ENCODE results near the gene GIN1. TPM values are rescaled to one million over a fixed set of nuclear protein-coding genes. Genes with fewer than 3 reads are reported as not detected.

The GIN1 gene
- total and polyA plus RNA-seq, 9 of the 15 experiments (the other 6 are each of a cell fraction or from before 2014, with no cell fraction given), result 2.4 to 9.8 (median 7.8) TPM

DNA sequence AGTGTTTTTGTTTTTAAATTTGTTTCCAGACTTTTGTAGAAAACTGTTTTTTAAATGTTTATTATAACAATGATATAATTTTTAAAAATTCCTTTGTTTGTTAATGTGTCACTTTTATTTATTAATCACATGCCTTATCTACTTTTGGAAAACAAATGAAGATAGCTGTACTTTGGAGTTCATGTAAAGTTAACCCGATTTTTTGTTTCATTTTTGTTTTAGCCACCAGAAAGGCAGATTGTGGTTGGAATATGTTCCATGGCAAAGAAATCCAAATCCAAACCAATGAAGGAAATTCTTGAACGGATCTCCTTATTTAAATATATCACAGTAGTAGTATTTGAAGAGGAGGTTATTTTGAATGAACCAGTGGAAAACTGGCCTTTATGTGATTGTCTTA, 13.3 kb upstream of the GIN1 start (continued):
- TF ChIP-seq RBM14 (IDR thresholded peaks at IDR 0.05; ENCODE audit: borderline replicate concordance, insufficient read depth, low read depth, low read length), result no peak
- TF ChIP-seq ZNF3 (CRISPR knock-in tag; IDR thresholded peaks at IDR 0.05), result no peak
- TF ChIP-seq ZNF644 (tag; IDR thresholded peaks at IDR 0.05; ENCODE audit: low read depth), result no peak
- no peak for TF ChIP-seq JUNB (CRISPR knock-in tag; conservative IDR thresholded peaks at IDR 0.05)
- TF ChIP-seq ZKSCAN8 (CRISPR knock-in tag; IDR thresholded peaks at IDR 0.05), result no peak
- TF ChIP-seq, protein P1, sequence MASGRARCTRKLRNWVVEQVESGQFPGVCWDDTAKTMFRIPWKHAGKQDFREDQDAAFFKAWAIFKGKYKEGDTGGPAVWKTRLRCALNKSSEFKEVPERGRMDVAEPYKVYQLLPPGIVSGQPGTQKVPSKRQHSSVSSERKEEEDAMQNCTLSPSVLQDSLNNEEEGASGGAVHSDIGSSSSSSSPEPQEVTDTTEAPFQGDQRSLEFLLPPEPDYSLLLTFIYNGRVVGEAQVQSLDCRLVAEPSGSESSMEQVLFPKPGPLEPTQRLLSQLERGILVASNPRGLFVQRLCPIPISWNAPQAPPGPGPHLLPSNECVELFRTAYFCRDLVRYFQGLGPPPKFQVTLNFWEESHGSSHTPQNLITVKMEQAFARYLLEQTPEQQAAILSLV (tag; IDR thresholded peaks at IDR 0.05), result no peak
- TF ChIP-seq HDAC3 (IDR thresholded peaks at IDR 0.05; ENCODE audit: borderline replicate concordance, partially characterized antibody), result no peak
- no peak for TF ChIP-seq KLF16 (IDR thresholded peaks at IDR 0.05)

DNA sequence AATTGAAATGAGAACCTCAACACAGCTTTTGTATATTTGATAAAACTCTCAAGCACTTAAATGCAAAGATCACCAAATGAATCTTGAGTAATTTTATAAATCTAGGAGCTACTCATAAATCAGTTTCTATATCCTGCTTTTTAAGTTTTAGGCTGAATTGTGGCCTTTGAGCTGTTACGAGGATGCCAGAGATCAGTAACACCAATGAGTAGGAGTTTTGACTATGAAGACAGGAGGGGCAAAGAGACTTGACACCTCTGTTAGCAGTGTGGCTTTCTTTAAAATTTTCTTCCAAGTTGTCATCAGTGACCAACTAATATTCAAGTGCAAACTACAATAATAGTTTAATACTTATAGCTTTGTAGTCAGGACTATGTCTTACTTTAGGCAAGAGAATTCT, 12.7 kb upstream of the GIN1 start:
- ATAC-seq (peak; percentile 40; the same call in 2 of the 3 replicates), FAIRE-seq (no peak), DNase-seq (ENCODE audit: extremely low read depth in 1 of 4, low spot score in 3 of 4) (no peak)
- H3K9me3 ChIP-seq (replicated peaks; ENCODE audit: control insufficient read depth, insufficient read depth, low read depth, low read length), result no peaks in the 10 kb centered on the region
- no peak overlapping the region for H3K4me2 ChIP-seq (ENCODE audit: insufficient read depth, low read length)
- no peaks in the 10 kb centered on the region for H3K9me1 ChIP-seq (ENCODE audit: control insufficient read depth, insufficient read depth, low read length)
- H3K9ac ChIP-seq (ENCODE audit: insufficient read depth in 1 of 2, low read depth in 2 of 2, low read length in 2 of 2), result no peak overlapping the region
- BruUV-seq (replicated peaks), result no TSS peak
- CTCF ChIA-PET (ENCODE audit: low intra/inter-chr PET ratio), result no interaction called here
- no peak overlapping the region for H3K27ac ChIP-seq (ENCODE audit: extremely low read depth, low read depth, low read length)
- in situ Hi-C loops (cut with MboI), result no loop called here
- POLR2A ChIA-PET, result interaction anchor here (1.5 kb wide), 1 partner anchor 12 kb away, joined by 7 read pairs; the partner anchor contains the start of genes GIN1 and PPIP5K2
- intact Hi-C loops (cut with micrococcal nuclease), result no loop called here
- H3K36me3 ChIP-seq (ENCODE audit: control insufficient read depth, insufficient read depth, low read length), result peaks cover 61% of the 10 kb centered on the region
- H4K20me1 ChIP-seq (replicated peaks; ENCODE audit: control insufficient read depth, insufficient read depth, low read length), result no peaks in the 10 kb centered on the region
- 91% methylated on average over 1 of the region's 1 CpG for WGBS (ENCODE audit: insufficient coverage, low coverage, missing lambda C conversion rate)
- peaks cover 33% of the 10 kb centered on the region for H3K79me2 ChIP-seq (ENCODE audit: control insufficient read depth, insufficient read depth, low read length)
- H3K27me3 ChIP-seq (ENCODE audit: control insufficient read depth in 2 of 2, insufficient read depth in 2 of 2, low read length in 2 of 2), result no peaks in the 10 kb centered on the region
- no peak overlapping the region for H3K4me3 ChIP-seq
- H2AFZ ChIP-seq (ENCODE audit: low read depth, low read length), result no peak overlapping the region
- H3K4me1 ChIP-seq (replicated peaks in 1 of 2; ENCODE audit: control insufficient read depth in 2 of 2, insufficient read depth in 2 of 2, low read length in 2 of 2), result no peaks in the 10 kb centered on the region
- TF ChIP-seq, protein P2, sequence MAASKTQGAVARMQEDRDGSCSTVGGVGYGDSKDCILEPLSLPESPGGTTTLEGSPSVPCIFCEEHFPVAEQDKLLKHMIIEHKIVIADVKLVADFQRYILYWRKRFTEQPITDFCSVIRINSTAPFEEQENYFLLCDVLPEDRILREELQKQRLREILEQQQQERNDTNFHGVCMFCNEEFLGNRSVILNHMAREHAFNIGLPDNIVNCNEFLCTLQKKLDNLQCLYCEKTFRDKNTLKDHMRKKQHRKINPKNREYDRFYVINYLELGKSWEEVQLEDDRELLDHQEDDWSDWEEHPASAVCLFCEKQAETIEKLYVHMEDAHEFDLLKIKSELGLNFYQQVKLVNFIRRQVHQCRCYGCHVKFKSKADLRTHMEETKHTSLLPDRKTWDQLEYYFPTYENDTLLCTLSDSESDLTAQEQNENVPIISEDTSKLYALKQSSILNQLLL (CRISPR knock-in tag; IDR thresholded peaks at IDR 0.05; ENCODE audit: borderline replicate concordance), result no peak
- TF ChIP-seq ELF4 (CRISPR knock-in tag; IDR thresholded peaks at IDR 0.05) (no peak), EHMT2 (IDR thresholded peaks at IDR 0.05) (no peak), SMARCA5 (IDR thresholded peaks at IDR 0.05) (no peak), HDAC2 (IDR thresholded peaks at IDR 0.05) (no peak), ZNF431 (CRISPR knock-in tag; IDR thresholded peaks at IDR 0.05) (no peak), ZNF444 (CRISPR knock-in tag; IDR thresholded peaks at IDR 0.05) (no peak)
- TF ChIP-seq, protein P3, sequence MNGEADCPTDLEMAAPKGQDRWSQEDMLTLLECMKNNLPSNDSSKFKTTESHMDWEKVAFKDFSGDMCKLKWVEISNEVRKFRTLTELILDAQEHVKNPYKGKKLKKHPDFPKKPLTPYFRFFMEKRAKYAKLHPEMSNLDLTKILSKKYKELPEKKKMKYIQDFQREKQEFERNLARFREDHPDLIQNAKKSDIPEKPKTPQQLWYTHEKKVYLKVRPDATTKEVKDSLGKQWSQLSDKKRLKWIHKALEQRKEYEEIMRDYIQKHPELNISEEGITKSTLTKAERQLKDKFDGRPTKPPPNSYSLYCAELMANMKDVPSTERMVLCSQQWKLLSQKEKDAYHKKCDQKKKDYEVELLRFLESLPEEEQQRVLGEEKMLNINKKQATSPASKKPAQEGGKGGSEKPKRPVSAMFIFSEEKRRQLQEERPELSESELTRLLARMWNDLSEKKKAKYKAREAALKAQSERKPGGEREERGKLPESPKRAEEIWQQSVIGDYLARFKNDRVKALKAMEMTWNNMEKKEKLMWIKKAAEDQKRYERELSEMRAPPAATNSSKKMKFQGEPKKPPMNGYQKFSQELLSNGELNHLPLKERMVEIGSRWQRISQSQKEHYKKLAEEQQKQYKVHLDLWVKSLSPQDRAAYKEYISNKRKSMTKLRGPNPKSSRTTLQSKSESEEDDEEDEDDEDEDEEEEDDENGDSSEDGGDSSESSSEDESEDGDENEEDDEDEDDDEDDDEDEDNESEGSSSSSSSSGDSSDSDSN (IDR thresholded peaks at IDR 0.05; ENCODE audit: borderline replicate concordance in 1 of 2, low read depth in 2 of 2, low read length in 2 of 2), result no peak
- TF ChIP-seq, protein P4, sequence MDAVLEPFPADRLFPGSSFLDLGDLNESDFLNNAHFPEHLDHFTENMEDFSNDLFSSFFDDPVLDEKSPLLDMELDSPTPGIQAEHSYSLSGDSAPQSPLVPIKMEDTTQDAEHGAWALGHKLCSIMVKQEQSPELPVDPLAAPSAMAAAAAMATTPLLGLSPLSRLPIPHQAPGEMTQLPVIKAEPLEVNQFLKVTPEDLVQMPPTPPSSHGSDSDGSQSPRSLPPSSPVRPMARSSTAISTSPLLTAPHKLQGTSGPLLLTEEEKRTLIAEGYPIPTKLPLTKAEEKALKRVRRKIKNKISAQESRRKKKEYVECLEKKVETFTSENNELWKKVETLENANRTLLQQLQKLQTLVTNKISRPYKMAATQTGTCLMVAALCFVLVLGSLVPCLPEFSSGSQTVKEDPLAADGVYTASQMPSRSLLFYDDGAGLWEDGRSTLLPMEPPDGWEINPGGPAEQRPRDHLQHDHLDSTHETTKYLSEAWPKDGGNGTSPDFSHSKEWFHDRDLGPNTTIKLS (IDR thresholded peaks at IDR 0.05; ENCODE audit: borderline replicate concordance, low read depth), result no peak
